DMS153 (cell line): ENCODE measurements around the gene NEUROD1.

Source experiments
- DNase-seq: peaks from one replicate; lab custom pipeline; 2025; lab: John Stamatoyannopoulos, UW

NEUROD1 gene

GRCh38 chr2:181632733-181633401 is 47.5 kb downstream of the NEUROD1 start:
- no peak for DNase-seq

GRCh38 chr2:181628590-181629585 is 51.4 kb downstream of the NEUROD1 start:
- no peak for DNase-seq

GRCh38 chr2:181627545-181627944 is 52.8 kb downstream of the NEUROD1 start:
- no peak for DNase-seq

GRCh38 chr2:181626671-181627070 is 53.6 kb downstream of the NEUROD1 start:
- DNase-seq, result no peak
